22Rv1 (cell line): Measurements from ENCODE around the gene SLC35F1.

Source experiments
- H3K27ac ChIP-seq: fragments of 450-650 bp; 2 replicates; pipeline ENCODE4 v1.5.1; 2017
- CTCF ChIP-seq: fragments of 450-650 bp; IDR thresholded peaks from 2 replicates; pipeline ENCODE4 v1.5.1; 2017; ENCODE audit warnings: mild to moderate bottlenecking
- ZFX ChIP-seq: fragments of 450-650 bp; IDR thresholded peaks from 2 replicates; pipeline ENCODE4 v1.6.1; 2017; ENCODE audit warnings: antibody characterized with exemption, borderline replicate concordance

SLC35F1 gene

DNA sequence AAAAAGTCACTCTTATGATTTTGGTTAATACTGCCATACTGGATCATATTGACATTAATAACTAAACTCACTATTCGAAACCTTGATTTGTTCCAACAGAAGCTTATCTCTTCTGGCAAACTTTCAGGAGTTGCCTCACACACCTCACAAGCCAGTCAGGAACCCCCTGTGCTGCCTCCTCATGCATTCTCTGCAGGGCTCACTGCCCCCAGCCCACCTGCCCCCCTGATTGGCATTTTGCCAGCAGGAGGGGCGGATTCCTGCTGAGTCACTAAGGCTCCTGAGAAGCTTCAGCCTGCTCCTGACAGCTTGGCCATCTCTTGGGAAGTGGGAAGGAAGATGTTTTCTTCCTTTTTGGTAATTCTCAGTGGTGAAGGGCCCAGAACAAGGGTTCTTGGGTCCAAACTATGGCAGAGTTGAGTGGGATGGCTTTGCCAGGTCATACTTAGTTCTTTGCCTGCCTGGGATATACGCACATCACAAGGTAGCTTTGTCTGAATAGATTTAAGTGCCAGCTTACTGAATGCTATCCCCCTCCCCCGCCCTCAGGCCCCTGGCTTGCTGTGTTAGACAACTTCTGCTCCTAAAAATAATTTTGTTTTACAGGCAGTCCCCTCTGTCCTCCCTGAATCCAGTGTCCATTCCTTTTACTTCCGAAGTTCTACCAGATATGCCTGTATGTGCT, 31.4 kb downstream of the SLC35F1 start:
- no peak overlapping the region for H3K27ac ChIP-seq
- TF ChIP-seq ZFX (no peak), CTCF (no peak)

DNA sequence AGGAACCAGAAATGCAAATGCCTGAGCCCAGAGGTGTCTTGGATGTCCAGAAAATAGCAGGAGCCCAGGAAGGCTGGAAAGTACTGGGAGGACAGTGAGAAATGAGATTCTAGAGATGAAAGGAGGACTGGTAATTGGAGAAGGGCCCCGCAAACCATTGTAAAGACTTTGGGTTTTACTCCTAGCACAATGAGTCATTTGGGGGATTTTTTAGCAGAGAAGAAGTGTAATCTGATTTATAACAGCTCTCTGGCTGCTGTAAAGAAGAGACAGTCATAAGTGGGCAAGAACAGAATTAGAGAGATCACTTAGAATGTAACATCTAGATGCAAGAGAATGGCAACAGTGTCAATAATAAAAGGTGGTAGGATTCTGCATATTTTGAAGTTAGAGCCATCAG, 40.2 kb downstream of the SLC35F1 start:
- TF ChIP-seq ZFX: no peak
- H3K27ac ChIP-seq: no peak overlapping the region

DNA sequence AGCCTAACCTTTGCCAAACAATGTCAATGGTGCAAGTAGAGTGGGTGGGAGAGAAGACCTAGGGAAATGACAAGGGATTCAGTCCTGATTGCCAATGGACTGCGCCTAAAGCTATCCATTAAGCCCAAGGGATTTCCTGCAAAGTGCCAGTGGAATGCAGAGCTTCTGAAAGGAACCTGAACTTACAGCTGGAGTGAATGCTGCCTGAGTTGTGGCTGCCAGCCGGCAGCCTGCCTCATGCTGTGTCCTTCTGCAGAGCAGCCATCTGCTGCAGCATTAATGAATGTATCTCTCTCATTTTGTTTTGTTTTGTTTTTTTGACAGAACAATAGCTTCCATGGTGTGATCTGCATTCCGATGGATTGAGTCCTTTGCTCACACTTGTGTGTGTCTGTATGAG, 44.7 kb downstream of the SLC35F1 start:
- no peak overlapping the region for H3K27ac ChIP-seq
- TF ChIP-seq CTCF (no peak), ZFX (no peak)

GRCh38 chr6:117955684-117956256, 48.7 kb downstream of the SLC35F1 start:
- TF ChIP-seq CTCF (no peak), ZFX (no peak)

GRCh38 chr6:117956386-117956785, 49.3 kb downstream of the SLC35F1 start:
- TF ChIP-seq ZFX (no peak), CTCF (no peak)
- H3K27ac ChIP-seq: no peak overlapping the region

More at GRCh38 chr6:117955684-117956256, 48.7 kb downstream of the SLC35F1 start:
- no peak overlapping the region for H3K27ac ChIP-seq

- no peak for TF ChIP-seq ZFX
- TF ChIP-seq CTCF: no peak
- H3K27ac ChIP-seq: no peak overlapping the region
Observed at GRCh38 chr6:117958536-117958935, 51.5 kb downstream of the SLC35F1 start.

- no peak for TF ChIP-seq CTCF
- no peak for TF ChIP-seq ZFX
- H3K27ac ChIP-seq: no peak overlapping the region
Observed at GRCh38 chr6:117960877-117961276, 53.8 kb downstream of the SLC35F1 start.
